Naive thymus-derived CD8-positive, alpha-beta T cell (primary cell): Measurements from ENCODE around the gene HNRNPC. TPM values are rescaled to one million over a fixed set of nuclear protein-coding genes. Genes with fewer than 3 reads are reported as not detected.
A peak's percentile ranks its signal among the peaks of the same experiment; 100 is the strongest.
"Not testable (repeated sequence)": the region's sequence is repeated elsewhere in the genome, so short reads cannot be mapped to it uniquely, and the experiment has no call there.

ENCODE experiments used
- ATAC-seq, 2 donors: fragments of 150-1000 bp; cut with Tn5 transposase in 1 of 2; sonication (Bioruptor Pico), chemical (Tn5 transposase) in 1 of 2; 1 replicate in 1 of 2; 2 replicates in 1 of 2; pipeline ENCODE4 v1.10.0; 2021; ENCODE audit warnings: mild to moderate bottlenecking in 2 of 2, moderate library complexity in 2 of 2
- POLR2A ChIA-PET: fragments of 350-600 bp; sonication (Branson Sonifier 250); formaldehyde crosslinking; loops from one replicate; lab custom pipeline; 2021; ENCODE audit warnings: antibody characterized with exemption; lab: Charles Lee
- DNase-seq, 10 donors: peaks; one replicate each; pipeline versions ENCODE4 v3.0.0 to v3.0.0-alpha.2; 2020 to 2022
- H3K27ac Mint-ChIP-seq, 10 donors: one replicate each; pipeline ENCODE4 v1.8.0; 2020 to 2022; ENCODE audit warnings: mild to moderate bottlenecking in 10 of 10, mixed read lengths in 10 of 10, moderate library complexity in 4 of 10, inconsistent platforms in 1 of 10
- H3K27me3 Mint-ChIP-seq, 5 donors: one replicate each; pipeline ENCODE4 v1.8.0; 2021 to 2022; ENCODE audit warnings: mixed read lengths in 5 of 5
- H3K36me3 Mint-ChIP-seq, 3 donors: one replicate each; pipeline ENCODE4 v1.8.0; 2020 to 2022; ENCODE audit warnings: mixed read lengths in 3 of 3, mild to moderate bottlenecking in 2 of 3, inconsistent platforms in 1 of 3
- H3K4me1 Mint-ChIP-seq, 4 donors: one replicate each; pipeline ENCODE4 v1.8.0; 2021 to 2022; ENCODE audit warnings: mixed read lengths in 4 of 4
- H3K4me3 Mint-ChIP-seq, 10 donors: one replicate each; pipeline ENCODE4 v1.8.0; 2020 to 2022; ENCODE audit warnings: mild to moderate bottlenecking in 10 of 10, mixed read lengths in 10 of 10, moderate library complexity in 6 of 10, inconsistent platforms in 1 of 10
- H3K9me3 Mint-ChIP-seq, 9 donors: one replicate each; pipeline ENCODE4 v1.8.0; 2020 to 2022; ENCODE audit warnings: mixed read lengths in 9 of 9, mild to moderate bottlenecking in 3 of 9, inconsistent platforms in 1 of 9, moderate library complexity in 1 of 9
- polyA plus RNA-seq, 3 donors: library from polyadenylated mRNA; unstranded; fragments of 300-500 nt; fragmentation: Illumina TruSeq; gene quantifications; one replicate each; pipeline ENCODE4 v1.2.3, GENCODE V29; 2021
- total RNA-seq, 8 experiments: library from RNA in 2 of 8; stranded (reverse) in 2 of 8; gene quantifications; one replicate each; pipeline ENCODE4 v1.2.3 and lab custom pipeline; 2021 to 2026

HNRNPC gene
- total and polyA plus RNA-seq, 5 experiments from 2014 or later: 569 to 893 (median 795) TPM

DNA sequence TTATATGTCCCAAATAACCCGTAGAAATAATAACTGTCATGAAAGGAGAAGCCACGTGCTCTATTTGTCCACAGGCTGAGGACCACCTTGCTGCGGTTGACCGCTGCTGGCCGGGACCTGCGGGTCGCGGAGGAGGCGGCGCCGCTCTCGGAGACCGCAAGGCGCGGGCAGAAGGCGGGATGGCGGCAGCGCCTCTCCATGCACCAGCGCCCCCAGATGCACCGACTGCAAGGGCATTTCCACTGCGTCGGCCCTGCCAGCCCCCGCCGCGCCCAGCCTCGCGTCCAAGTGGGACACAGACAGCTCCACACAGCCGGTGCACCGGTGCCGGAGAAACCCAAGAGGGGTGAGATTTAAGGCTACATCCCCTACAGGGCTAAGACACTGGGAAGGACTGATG lies 31.6 kb upstream of the HNRNPC start:
- POLR2A ChIA-PET: no interaction called here
- no peaks in the 10 kb centered on the region for H3K9me3 Mint-ChIP-seq
- H3K36me3 Mint-ChIP-seq: no peaks in the 10 kb centered on the region
- ATAC-seq: peak; percentile 71 to 80
- peaks cover 1 to 19% (median 8%) of the 10 kb centered on the region in 5 donors for H3K27me3 Mint-ChIP-seq
- DNase-seq: peak in 7 of 10 donors; percentile 7 to 25 (median 19)
- no peak overlapping the region for H3K27ac Mint-ChIP-seq
- H3K4me3 Mint-ChIP-seq: peak overlapping the region in 8 of 10 donors; percentile 24 to 70 (median 57)
- H3K4me1 Mint-ChIP-seq: peaks cover 0 to 9% (median 5%) of the 10 kb centered on the region in 4 donors

DNA sequence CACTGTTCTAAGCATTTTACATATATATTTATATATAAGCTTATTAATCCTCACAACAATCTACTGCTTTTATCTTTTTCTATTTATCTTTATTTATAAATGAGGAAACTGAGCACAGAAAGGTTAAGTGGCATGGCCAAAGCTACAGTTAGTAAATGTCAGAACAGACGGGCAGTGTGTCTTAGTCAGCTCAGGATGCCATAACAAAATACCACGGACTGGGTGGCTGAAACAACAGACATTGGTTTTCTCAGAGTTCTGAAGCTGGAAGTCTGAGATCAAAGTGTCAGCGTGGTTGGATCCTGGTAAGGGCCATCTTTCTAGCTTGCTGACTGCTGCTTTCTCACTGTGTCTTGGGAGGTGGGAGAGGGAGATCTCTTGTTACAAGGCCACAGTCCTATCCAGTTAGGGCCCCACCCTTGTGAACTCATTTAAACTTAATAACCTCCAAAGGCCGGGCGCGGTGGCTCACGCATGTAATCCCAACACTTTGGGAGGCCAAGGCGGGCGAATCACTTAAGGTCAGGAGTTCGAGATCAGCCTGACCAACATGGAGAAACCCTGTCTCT lies 30.4 kb upstream of the HNRNPC start:
- H3K4me3 Mint-ChIP-seq: no peak overlapping the region
- ATAC-seq (no peak), DNase-seq (no peak)
- H3K27ac Mint-ChIP-seq: no peak overlapping the region
- no peaks in the 10 kb centered on the region for H3K9me3 Mint-ChIP-seq
- H3K36me3 Mint-ChIP-seq: no peaks in the 10 kb centered on the region
- peaks cover 1 to 19% (median 8%) of the 10 kb centered on the region in 5 donors for H3K27me3 Mint-ChIP-seq
- POLR2A ChIA-PET: no interaction called here
- H3K4me1 Mint-ChIP-seq: peaks cover 0 to 9% (median 5%) of the 10 kb centered on the region in 4 donors

GRCh38 chr14:21298358-21298757 lies 29.1 kb upstream of the HNRNPC start:
- H3K9me3 Mint-ChIP-seq: no peaks in the 10 kb centered on the region
- H3K27ac Mint-ChIP-seq: no peak overlapping the region
- ATAC-seq: no peak
- H3K4me3 Mint-ChIP-seq: no peak overlapping the region
- H3K36me3 Mint-ChIP-seq: no peaks in the 10 kb centered on the region
- POLR2A ChIA-PET: no interaction called here
- no peak for DNase-seq
- H3K4me1 Mint-ChIP-seq: peaks cover 0 to 9% (median 5%) of the 10 kb centered on the region in 4 donors
- peaks cover 1 to 19% (median 8%) of the 10 kb centered on the region in 5 donors for H3K27me3 Mint-ChIP-seq

GRCh38 chr14:21294026-21294425 lies 24.8 kb upstream of the HNRNPC start:
- H3K4me1 Mint-ChIP-seq, POLR2A ChIA-PET, H3K9me3 Mint-ChIP-seq, H3K27ac Mint-ChIP-seq, H3K36me3 Mint-ChIP-seq, DNase-seq, H3K4me3 Mint-ChIP-seq, ATAC-seq: not testable (repeated sequence)
- peaks cover 1 to 10% (median 8%) of the 10 kb centered on the region in 5 donors for H3K27me3 Mint-ChIP-seq

GRCh38 chr14:21287168-21287567 lies 17.9 kb upstream of the HNRNPC start:
- Mint-ChIP-seq H3K9me3 (no peaks in the 10 kb centered on the region), H3K4me3 (no peak overlapping the region), H3K27ac (peak overlapping the region in 1 of 10 donors; percentile 48), H3K4me1 (peaks cover 0 to 2% (median 0%) of the 10 kb centered on the region in 4 donors), H3K27me3 (peaks cover 0 to 6% (median 4%) of the 10 kb centered on the region in 5 donors), H3K36me3 (no peaks in the 10 kb centered on the region)
- DNase-seq: no peak
- POLR2A ChIA-PET: no interaction called here
- ATAC-seq: no peak

GRCh38 chr14:21286516-21286915 lies 17.3 kb upstream of the HNRNPC start:
- POLR2A ChIA-PET, ATAC-seq, H3K9me3 Mint-ChIP-seq, H3K27me3 Mint-ChIP-seq, H3K36me3 Mint-ChIP-seq, DNase-seq, H3K4me1 Mint-ChIP-seq, H3K4me3 Mint-ChIP-seq: not testable (repeated sequence)
- H3K27ac Mint-ChIP-seq: peak overlapping the region in 2 of 10 donors; percentile 48 to 53

DNA sequence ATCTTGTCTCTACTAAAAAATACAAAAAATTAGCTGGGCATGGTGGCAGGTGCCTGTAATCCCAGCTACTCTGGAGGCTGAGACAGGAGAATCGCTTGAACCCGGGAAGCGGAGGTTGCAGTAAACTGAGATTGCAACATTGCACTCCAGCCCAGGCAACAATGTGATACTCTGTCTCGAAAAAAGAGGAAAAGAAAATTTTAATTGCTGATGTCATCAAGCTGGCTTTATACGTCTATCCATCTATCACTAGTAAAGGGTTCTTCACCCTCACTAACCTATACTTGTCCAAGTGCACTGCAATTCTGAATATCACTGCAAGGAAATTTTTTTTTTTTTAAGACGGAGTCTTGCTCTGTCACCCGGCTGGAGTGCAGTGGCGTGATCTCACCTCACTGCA lies 12.7 kb upstream of the HNRNPC start:
- H3K9me3 Mint-ChIP-seq, H3K36me3 Mint-ChIP-seq, POLR2A ChIA-PET, H3K4me3 Mint-ChIP-seq, H3K27ac Mint-ChIP-seq, H3K4me1 Mint-ChIP-seq, H3K27me3 Mint-ChIP-seq, ATAC-seq, DNase-seq: not testable (repeated sequence)

DNA sequence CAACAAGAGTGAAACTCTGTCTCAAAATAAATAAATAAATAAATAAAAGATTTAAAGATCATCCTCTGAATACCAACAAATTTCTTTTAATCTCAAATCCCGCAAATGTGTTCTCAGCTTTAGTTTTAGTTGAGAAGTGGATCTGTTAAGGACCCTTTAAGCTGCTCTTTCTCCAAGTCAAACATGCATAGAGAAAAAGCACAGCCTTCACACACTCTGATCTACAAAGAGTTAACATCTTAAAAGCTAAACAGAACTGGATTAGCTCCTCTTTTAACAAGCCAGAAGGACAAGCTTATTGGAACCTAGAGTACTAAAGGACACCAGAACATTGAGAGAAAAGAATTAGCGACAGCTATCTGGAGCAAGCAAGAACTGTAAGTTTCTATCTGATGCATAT lies 10.5 kb upstream of the HNRNPC start, which contains the start of gene RPGRIP1:
TSS of gene RPGRIP1 (plus strand) at position 301 of the 400 bp plus-strand sequence. CDS start 7,894 bp downstream, outside the sequence.
- POLR2A ChIA-PET: no interaction called here
- H3K27ac Mint-ChIP-seq: no peak within 1 kb of the TSS
- peaks cover 0 to 3% (median 2%) of the 10 kb centered on the region in 4 donors for H3K4me1 Mint-ChIP-seq
- no peak within 1 kb of the TSS for H3K4me3 Mint-ChIP-seq
- H3K36me3 Mint-ChIP-seq: no peaks in the 10 kb centered on the region
- DNase-seq (no peak), ATAC-seq (no peak)
- H3K9me3 Mint-ChIP-seq: no peaks in the 10 kb centered on the region
- peaks cover 0 to 2% (median 0%) of the 10 kb centered on the region in 5 donors for H3K27me3 Mint-ChIP-seq

DNA sequence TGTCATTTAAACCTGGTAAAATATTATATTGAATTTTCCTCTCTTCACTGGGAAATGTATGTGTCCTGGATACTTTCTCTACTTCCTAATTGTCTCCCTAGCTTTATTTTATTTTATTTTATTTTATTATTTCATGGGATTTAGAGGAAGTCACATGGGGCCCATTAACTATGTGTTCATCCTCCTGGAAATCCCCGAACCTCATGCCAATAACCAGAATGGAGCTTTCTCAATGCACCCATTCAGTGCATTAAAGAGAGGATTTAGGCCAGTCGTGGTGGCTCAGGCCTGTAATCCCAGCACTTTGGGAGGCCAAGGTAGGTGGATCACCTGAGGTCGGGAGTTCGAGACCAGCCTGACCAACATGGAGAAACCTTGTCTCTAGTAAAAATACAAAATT lies 9.4 kb upstream of the HNRNPC start:
- no peak overlapping the region for H3K4me3 Mint-ChIP-seq
- DNase-seq (no peak), ATAC-seq (no peak)
- peaks cover 0 to 3% (median 2%) of the 10 kb centered on the region in 4 donors for H3K4me1 Mint-ChIP-seq
- POLR2A ChIA-PET: interaction anchor here (0.7 kb wide), 1 partner anchor 21 kb away, joined by 3 read pairs; no protein-coding TSS in a partner anchor
- H3K27ac Mint-ChIP-seq: no peak overlapping the region
- H3K9me3 Mint-ChIP-seq: no peaks in the 10 kb centered on the region
- H3K27me3 Mint-ChIP-seq: no peaks in the 10 kb centered on the region
- H3K36me3 Mint-ChIP-seq: no peaks in the 10 kb centered on the region

DNA sequence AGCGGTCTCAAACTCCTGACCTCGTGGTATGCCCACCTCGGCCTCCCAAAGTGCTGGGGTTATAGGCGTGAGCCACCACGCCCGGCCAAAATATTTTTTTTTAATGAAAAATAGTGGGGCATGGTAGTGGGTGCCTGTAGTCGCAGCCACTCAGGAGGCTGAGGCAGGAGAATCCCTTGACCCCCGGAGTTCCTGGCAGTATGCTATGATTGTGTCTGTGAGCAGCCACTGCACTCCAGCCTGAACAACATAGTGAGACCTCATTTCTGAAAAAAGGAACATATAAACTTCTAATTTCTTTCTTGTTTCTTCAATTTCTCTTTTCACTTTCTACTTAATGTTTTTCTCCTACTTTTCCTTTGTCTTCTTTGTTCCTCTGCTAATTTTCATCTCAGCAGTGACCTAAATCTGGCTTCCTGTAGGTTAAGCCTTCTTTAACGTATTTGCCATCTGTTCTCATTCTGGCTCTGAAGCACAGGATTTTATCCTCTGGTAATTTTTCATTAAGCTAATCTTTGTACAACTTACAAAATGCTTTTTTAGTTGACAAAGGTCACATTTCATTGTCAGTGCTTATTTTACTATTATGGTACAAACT lies 6.1 kb upstream of the HNRNPC start:
- Mint-ChIP-seq H3K27ac (peak overlapping the region in 2 of 10 donors; percentile 64 to 72), H3K36me3 (no peaks in the 10 kb centered on the region), H3K9me3 (no peaks in the 10 kb centered on the region), H3K27me3 (no peaks in the 10 kb centered on the region), H3K4me1 (peaks cover 0 to 3% (median 2%) of the 10 kb centered on the region in 4 donors), H3K4me3 (no peak overlapping the region)
- ATAC-seq (no peak), DNase-seq (no peak)
- POLR2A ChIA-PET: interaction anchor here (0.6 to 0.7 kb wide), 2 partner anchors 69 to 241 kb away, joined by 3 read pairs; no protein-coding TSS in a partner anchor

- DNase-seq, H3K27me3 Mint-ChIP-seq, ATAC-seq, H3K27ac Mint-ChIP-seq, H3K9me3 Mint-ChIP-seq, POLR2A ChIA-PET, H3K4me3 Mint-ChIP-seq: not testable (repeated sequence)
- Mint-ChIP-seq H3K36me3 (peaks cover 9 to 12% (median 11%) of the 10 kb centered on the region in 3 donors), H3K4me1 (peaks cover 10 to 17% (median 12%) of the 10 kb centered on the region in 4 donors)
These were observed 3.4 kb upstream of the HNRNPC start for GRCh38 chr14:21272661-21273060.

GRCh38 chr14:21268617-21269251 lies 508 bp downstream of the HNRNPC start:
- ATAC-seq (no peak), DNase-seq (peak in 6 of 10 donors; percentile 15 to 71 (median 40))
- POLR2A ChIA-PET: interaction anchor here (0.6 to 1.2 kb wide), 7 partner anchors 11 to 188 kb away, joined by 3 to 4 read pairs (median 3); partner anchors contain the start of gene SUPT16H
- Mint-ChIP-seq H3K9me3 (no peaks in the 10 kb centered on the region), H3K36me3 (peaks cover 9 to 48% (median 29%) of the 10 kb centered on the region in 3 donors), H3K4me3 (peak overlapping the region; percentile 90 to 100 (median 100)), H3K27me3 (peaks cover 0 to 3% (median 0%) of the 10 kb centered on the region in 5 donors), H3K4me1 (peaks cover 19 to 52% (median 46%) of the 10 kb centered on the region in 4 donors), H3K27ac (peak overlapping the region; percentile 96 to 100 (median 100))
